ENCODE data around the gene RBSN. TPM values are rescaled to one million over a fixed set of nuclear protein-coding genes. Genes with fewer than 3 reads are reported as not detected.
A peak's percentile ranks its signal among the peaks of the same experiment; 100 is the strongest.

Gene RBSN
- total and polyA plus RNA-seq, 2 donors from 2014 or later, result 5.7 to 24.0 TPM

DNA sequence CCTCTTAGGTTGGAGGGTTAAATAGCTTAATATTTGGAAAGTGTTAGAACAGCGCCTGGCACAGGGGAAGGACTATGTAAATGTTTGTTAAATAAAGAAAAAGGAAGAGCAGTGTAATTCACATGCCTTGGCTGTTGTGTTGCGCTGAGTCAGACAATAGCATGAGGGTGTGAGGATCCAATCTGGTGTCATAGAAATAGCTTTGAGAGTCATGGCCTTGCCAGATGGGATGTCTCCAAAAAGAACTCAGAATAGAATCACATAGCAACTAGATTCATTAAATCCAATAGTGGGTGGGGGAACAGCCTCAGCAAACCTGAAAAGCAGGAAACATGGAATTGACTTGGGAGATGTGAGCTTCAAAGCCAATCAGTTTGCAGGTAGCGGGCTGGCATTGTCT is 3.9 kb upstream of the RBSN start:
- H3K4me1 ChIP-seq (ENCODE audit: control insufficient read depth in 2 of 3, insufficient read depth in 2 of 3, low read depth in 1 of 3, low read length in 3 of 3), result peaks cover 3 to 11% (median 6%) of the 10 kb centered on the region in 3 donors
- no peaks in the 10 kb centered on the region for H3K9me3 ChIP-seq (ENCODE audit: control insufficient read depth in 2 of 3, insufficient read depth in 1 of 3, low read length in 3 of 3)
- no peak overlapping the region for H3K27ac ChIP-seq (ENCODE audit: low read depth in 2 of 2, low read length in 2 of 2)
- no peak overlapping the region for H3K9ac ChIP-seq (ENCODE audit: low read length in 3 of 3)
- TF ChIP-seq, protein P1, sequence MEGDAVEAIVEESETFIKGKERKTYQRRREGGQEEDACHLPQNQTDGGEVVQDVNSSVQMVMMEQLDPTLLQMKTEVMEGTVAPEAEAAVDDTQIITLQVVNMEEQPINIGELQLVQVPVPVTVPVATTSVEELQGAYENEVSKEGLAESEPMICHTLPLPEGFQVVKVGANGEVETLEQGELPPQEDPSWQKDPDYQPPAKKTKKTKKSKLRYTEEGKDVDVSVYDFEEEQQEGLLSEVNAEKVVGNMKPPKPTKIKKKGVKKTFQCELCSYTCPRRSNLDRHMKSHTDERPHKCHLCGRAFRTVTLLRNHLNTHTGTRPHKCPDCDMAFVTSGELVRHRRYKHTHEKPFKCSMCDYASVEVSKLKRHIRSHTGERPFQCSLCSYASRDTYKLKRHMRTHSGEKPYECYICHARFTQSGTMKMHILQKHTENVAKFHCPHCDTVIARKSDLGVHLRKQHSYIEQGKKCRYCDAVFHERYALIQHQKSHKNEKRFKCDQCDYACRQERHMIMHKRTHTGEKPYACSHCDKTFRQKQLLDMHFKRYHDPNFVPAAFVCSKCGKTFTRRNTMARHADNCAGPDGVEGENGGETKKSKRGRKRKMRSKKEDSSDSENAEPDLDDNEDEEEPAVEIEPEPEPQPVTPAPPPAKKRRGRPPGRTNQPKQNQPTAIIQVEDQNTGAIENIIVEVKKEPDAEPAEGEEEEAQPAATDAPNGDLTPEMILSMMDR (IDR thresholded peaks at IDR 0.05; ENCODE audit: borderline replicate concordance, extremely low read depth, insufficient read depth), result no peak
- intact Hi-C loops (cut with DNase I), result no loop called here
- FAIRE-seq (no peak), DNase-seq (no peak)
- H3K4me3 ChIP-seq (ENCODE audit: low read length in 3 of 3), result no peak overlapping the region
- no peaks in the 10 kb centered on the region for H3K27me3 ChIP-seq (ENCODE audit: control insufficient read depth, insufficient read depth, low read length)
- H3K36me3 ChIP-seq (ENCODE audit: control insufficient read depth in 2 of 3, insufficient read depth in 3 of 3, low read length in 3 of 3), result no peaks in the 10 kb centered on the region

DNA sequence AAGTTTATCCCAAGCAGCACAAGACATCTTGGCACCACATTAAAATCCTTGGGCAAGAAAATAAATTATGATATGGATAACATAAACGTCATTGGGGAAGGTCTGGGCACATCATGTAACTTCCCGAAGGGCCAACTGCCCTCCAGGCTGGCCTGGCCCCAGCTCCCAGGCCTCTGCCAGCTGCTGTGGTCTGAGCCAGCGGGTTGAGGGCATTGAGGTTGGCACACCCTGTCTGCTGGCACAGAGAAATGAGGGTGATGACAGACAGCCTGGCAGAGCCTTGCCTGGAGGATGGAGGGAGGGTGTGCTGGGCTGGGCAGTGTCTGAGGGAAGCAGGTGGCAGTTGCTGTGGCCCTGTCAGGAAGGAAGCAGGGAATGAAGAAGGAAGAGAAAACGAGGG is 3.3 kb upstream of the RBSN start:
- no peak for DNase-seq
- no peaks in the 10 kb centered on the region for H3K36me3 ChIP-seq (ENCODE audit: control insufficient read depth in 2 of 3, insufficient read depth in 3 of 3, low read length in 3 of 3)
- H3K9ac ChIP-seq (ENCODE audit: low read length in 3 of 3), result no peak overlapping the region
- H3K4me3 ChIP-seq (ENCODE audit: low read length in 3 of 3), result no peak overlapping the region
- no peaks in the 10 kb centered on the region for H3K27me3 ChIP-seq (ENCODE audit: control insufficient read depth, insufficient read depth, low read length)
- intact Hi-C loops (cut with DNase I), result no loop called here
- FAIRE-seq, result no peak
- no peaks in the 10 kb centered on the region for H3K9me3 ChIP-seq (ENCODE audit: control insufficient read depth in 2 of 3, insufficient read depth in 1 of 3, low read length in 3 of 3)
- H3K27ac ChIP-seq (ENCODE audit: low read depth in 2 of 2, low read length in 2 of 2), result no peak overlapping the region
- H3K4me1 ChIP-seq (ENCODE audit: control insufficient read depth in 2 of 3, insufficient read depth in 2 of 3, low read depth in 1 of 3, low read length in 3 of 3), result peaks cover under 1 to 15% (median 5%) of the 10 kb centered on the region in 3 donors
- TF ChIP-seq, protein P1 (IDR thresholded peaks at IDR 0.05; ENCODE audit: borderline replicate concordance, extremely low read depth, insufficient read depth), result no peak

GRCh38 chr3:15099364-15100098 is 583 bp upstream of the RBSN start:
- Histone ChIP-seq H3K36me3 (ENCODE audit: control insufficient read depth in 2 of 3, insufficient read depth in 3 of 3, low read length in 3 of 3) (peaks cover 0 to 19% (median 13%) of the 10 kb centered on the region in 3 donors), H3K27me3 (ENCODE audit: control insufficient read depth, insufficient read depth, low read length) (no peaks in the 10 kb centered on the region), H3K4me1 (ENCODE audit: control insufficient read depth in 2 of 3, insufficient read depth in 2 of 3, low read depth in 1 of 3, low read length in 3 of 3) (peaks cover 0 to 15% (median 5%) of the 10 kb centered on the region in 3 donors), H3K9me3 (ENCODE audit: control insufficient read depth in 2 of 3, insufficient read depth in 1 of 3, low read length in 3 of 3) (no peaks in the 10 kb centered on the region), H3K4me3 (ENCODE audit: low read length in 3 of 3) (peak overlapping the region; percentile 93 to 100 (median 99)), H3K27ac (ENCODE audit: low read depth in 2 of 2, low read length in 2 of 2) (peak overlapping the region; percentile 63 to 85), H3K9ac (ENCODE audit: low read length in 3 of 3) (peak overlapping the region; percentile 85 to 99 (median 98))
- FAIRE-seq, result no peak
- no peak for DNase-seq
- intact Hi-C loops (cut with DNase I), result no loop called here
- TF ChIP-seq, protein P1 (IDR thresholded peaks at IDR 0.05; ENCODE audit: borderline replicate concordance, extremely low read depth, insufficient read depth), result no peak

Measured in kidney (tissue), 14 donors.